GM12878 (cell line): Measurements from ENCODE around the gene NDUFV1. TPM values are rescaled to one million over a fixed set of nuclear protein-coding genes. Genes with fewer than 3 reads are reported as not detected.

Experiments used
- ATAC-seq: fragments of 200-7000 bp; cut with Tn5 transposase; 3 replicates; pipeline ENCODE4 v1.9.1; 2020; ENCODE audit warnings: mild to moderate bottlenecking, moderate library complexity
- BruUV-seq: library from RNA; stranded (reverse); fragments of 400-500 nt; replicated peaks from 2 replicates; lab custom pipeline; 2021; lab: Mats Ljungman, UMichigan
- CTCF ChIA-PET: fragments of 300-600 bp; sonication (Branson Sonifier 250); formaldehyde crosslinking; extraction: SDS; loops from one replicate; lab custom pipeline; 2021; ENCODE audit warnings: inconsistent platforms; lab: Yijun Ruan, JAX
- POLR2A ChIA-PET: fragments of 350-600 bp; formaldehyde crosslinking; extraction: SDS; loops from one replicate; lab custom pipeline; 2021; ENCODE audit warnings: inconsistent platforms; lab: Charles Lee
- RAD21 ChIA-PET: fragments of 300-600 bp; sonication (Branson Sonifier 250); formaldehyde crosslinking; loops from one replicate; lab custom pipeline; 2023; ENCODE audit warnings: antibody characterized with exemption; ENCODE audit not compliant: unreplicated experiment; lab: Charles Lee
- SMC1A ChIA-PET: fragments of 300-600 bp; sonication (Branson Sonifier 250); formaldehyde crosslinking; loops from one replicate; lab custom pipeline; 2023; ENCODE audit not compliant: unreplicated experiment, uncharacterized antibody; lab: Charles Lee
- DNase-seq: peaks from one replicate; pipeline ENCODE4 v3.0.0-alpha.2; 2011; ENCODE audit warnings: low read depth, low spot score
- FAIRE-seq: peaks from 3 replicates; lab custom pipeline; 2011; peaks lifted over from hg19 to GRCh38; lab: Jason Lieb, UNC
- H2AFZ ChIP-seq: 2 replicates; pipeline ENCODE4 v1.6.0; 2011; ENCODE audit warnings: low read depth, low read length, control low read depth; ENCODE audit not compliant: control insufficient read depth
- H3K27ac ChIP-seq: 2 replicates; pipeline ENCODE4 v1.5.1; 2011; ENCODE audit warnings: control low read depth; ENCODE audit not compliant: control insufficient read depth, insufficient read depth
- H3K27me3 ChIP-seq, 2 experiments: replicated peaks in 1 of 2; 2 replicates each; pipeline versions ENCODE4 v1.6.0 to v1.6.1; 2011; ENCODE audit warnings: low read length in 1 of 2; ENCODE audit not compliant: control insufficient read depth in 2 of 2, insufficient read depth in 2 of 2
- H3K36me3 ChIP-seq, 2 experiments: 2 replicates each; pipeline ENCODE4 v1.5.1; 2011; ENCODE audit warnings: low read length in 1 of 2; ENCODE audit not compliant: control insufficient read depth in 2 of 2, insufficient read depth in 2 of 2
- H3K4me1 ChIP-seq: 2 replicates; pipeline ENCODE4 v1.6.1; 2011; ENCODE audit warnings: mild to moderate bottlenecking, low read length, moderate library complexity, mixed read lengths; ENCODE audit not compliant: control insufficient read depth, insufficient read depth
- H3K4me2 ChIP-seq: 2 replicates; pipeline ENCODE4 v1.6.0; 2011; ENCODE audit warnings: control low read depth; ENCODE audit not compliant: control insufficient read depth, insufficient read depth
- H3K4me3 ChIP-seq: fragments of 200-600 bp; sonication (generic); 2 replicates; pipeline ENCODE4 v1.5.1; 2016
- H3K79me2 ChIP-seq: 2 replicates; pipeline ENCODE4 v1.6.0; 2011; ENCODE audit warnings: low read length; ENCODE audit not compliant: control insufficient read depth, insufficient read depth
- H3K9ac ChIP-seq: 2 replicates; pipeline ENCODE4 v1.8.0; 2011; ENCODE audit warnings: low read length, control low read depth, mixed read lengths; ENCODE audit not compliant: control insufficient read depth, insufficient read depth
- H3K9me3 ChIP-seq: replicated peaks from 3 replicates; pipeline ENCODE4 v1.5.1; 2011; ENCODE audit warnings: mild to moderate bottlenecking, low read length; ENCODE audit not compliant: control insufficient read depth, insufficient read depth
- H4K20me1 ChIP-seq: 2 replicates; pipeline ENCODE4 v1.6.0; 2011; ENCODE audit not compliant: control insufficient read depth, insufficient read depth
- BHLHE40 ChIP-seq, 2 experiments: fragments of 450-650 bp in 1 of 2; IDR thresholded peaks; 2 replicates each; pipeline ENCODE4 v1.6.1; 2011 to 2017; ENCODE audit warnings: low read depth in 2 of 2, borderline replicate concordance in 1 of 2, improper control_type of control experiment in 1 of 2, low read length in 1 of 2, mild to moderate bottlenecking in 1 of 2
- CBFB ChIP-seq: IDR thresholded peaks from 2 replicates; pipeline ENCODE4 v1.6.1; 2016; ENCODE audit warnings: antibody characterized with exemption, low read depth
- HDAC2 ChIP-seq: fragments of 200-600 bp; sonication (generic); IDR thresholded peaks from 2 replicates; pipeline ENCODE4 v1.6.1; 2017
- IRF4 ChIP-seq: IDR thresholded peaks from 2 replicates; pipeline ENCODE4 v1.6.1; 2011; ENCODE audit warnings: low read depth, low read length
- NR2C1 ChIP-seq: fragments of 450-650 bp; IDR thresholded peaks from 2 replicates; pipeline ENCODE4 v1.6.1; 2017; ENCODE audit warnings: antibody characterized with exemption, mild to moderate bottlenecking, moderate library complexity
- SMC3 ChIP-seq: IDR thresholded peaks from 2 replicates; pipeline ENCODE4 v1.6.1; 2011; ENCODE audit warnings: low read length, improper control_type of control experiment, borderline replicate concordance
- WGBS: methylation state at CpG from one replicate; pipeline ENCODE4 v1.1.6; 2016; ENCODE audit warnings: low lambda C conversion rate; ENCODE audit not compliant: insufficient replicate concordance, insufficient coverage; ENCODE audit errors: missing lambda C conversion rate; 5-methylcytosine and 5-hydroxymethylcytosine counted together
- in situ Hi-C: fragments of 300-500 bp; cut with MboI; formaldehyde crosslinking; loops from 9 replicates; pipeline ENCODE4 v1.14.3; 2018; ENCODE audit warnings: mixed read lengths
- intact Hi-C: fragments of 100-400 bp; cut with micrococcal nuclease; formaldehyde crosslinking; loops from one replicate; pipeline ENCODE4 v1.14.2; 2022; ENCODE audit not compliant: unreplicated experiment
- polyA plus RNA-seq, 11 experiments: library from polyadenylated mRNA; depleted of rRNA in 4 of 11; unstranded in 6 of 11; stranded (reverse) in 5 of 11; fragments of >200 nt; fragmentation: Nextera tagmentation in 4 of 11; fragmentation: Illumina TruSeq in 1 of 11; extraction: Ambion mirVana in 4 of 11; extraction: Trizol in 1 of 11; gene quantifications; 1 replicate in 1 of 11; 2 replicates in 10 of 11; pipeline versions ENCODE4 v1.2.1 to v1.2.3, GENCODE V29; 2011 to 2016; ENCODE audit warnings: inconsistent platforms in 2 of 11, missing spikeins in 2 of 11, low read depth in 1 of 11
- total RNA-seq, 4 experiments: library from RNA; depleted of rRNA in 3 of 4; stranded (reverse); fragments of >200 nt in 3 of 4; fragmentation: Illumina TruSeq in 1 of 4; extraction: Trizol in 1 of 4; gene quantifications; 2 replicates each; pipeline versions ENCODE4 v1.2.1 to v1.2.3, GENCODE V29; 2013 to 2021

Gene NDUFV1
- total and polyA plus RNA-seq, 10 of the 15 experiments (the other 5 are each of a cell fraction or from before 2014, with no cell fraction given) = 8.2 to 380 (median 231) TPM

DNA sequence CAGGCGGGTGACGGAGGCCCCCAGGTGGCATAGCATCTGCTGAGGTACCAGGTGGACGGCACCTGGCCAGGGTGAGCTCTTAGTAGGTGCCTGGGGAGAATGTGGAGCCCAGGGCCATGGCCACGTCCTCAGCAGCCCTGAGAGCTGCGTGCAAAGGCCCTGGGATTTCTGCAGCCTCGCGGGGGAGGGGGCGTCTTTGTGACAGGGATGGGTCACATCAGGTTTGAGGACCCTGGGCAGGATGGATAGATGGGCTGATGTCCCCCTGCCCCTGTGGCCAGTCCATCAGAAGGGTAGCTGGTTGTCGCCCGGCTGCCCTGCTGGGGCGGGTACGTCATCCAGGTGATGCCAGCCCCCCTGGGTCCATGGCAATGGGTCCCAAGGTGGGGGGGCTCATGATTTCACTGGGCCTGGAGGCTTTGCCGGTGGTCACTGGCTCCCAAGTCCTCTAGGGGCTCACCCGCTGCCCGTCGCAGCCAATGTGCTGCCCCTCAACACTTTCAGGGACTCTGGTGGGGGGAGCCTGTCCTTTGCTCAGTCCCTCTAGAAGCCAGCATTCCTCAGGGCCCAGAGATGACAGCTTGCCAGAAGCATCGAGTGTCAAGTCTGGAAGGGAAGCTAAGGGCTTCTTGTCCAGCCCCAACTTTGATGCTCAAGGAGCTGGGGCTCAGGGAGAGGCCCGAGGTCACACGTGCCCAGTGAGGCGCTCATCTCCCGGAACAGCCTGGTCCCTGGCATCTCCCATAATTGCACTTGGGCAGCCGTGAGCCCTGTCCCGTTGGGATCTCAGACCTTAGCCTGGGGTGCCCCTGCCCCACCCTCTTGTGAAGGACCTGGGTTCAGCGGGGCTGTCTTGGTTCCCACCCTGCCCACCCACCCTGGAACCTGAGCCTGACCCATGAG lies 32.0 kb downstream of the NDUFV1 start:
- SMC1A ChIA-PET = interaction anchor here (0.6 to 1.1 kb wide), 3 partner anchors 20 to 57 kb away, joined by 3 to 9 read pairs (median 3); no protein-coding TSS in a partner anchor

DNA sequence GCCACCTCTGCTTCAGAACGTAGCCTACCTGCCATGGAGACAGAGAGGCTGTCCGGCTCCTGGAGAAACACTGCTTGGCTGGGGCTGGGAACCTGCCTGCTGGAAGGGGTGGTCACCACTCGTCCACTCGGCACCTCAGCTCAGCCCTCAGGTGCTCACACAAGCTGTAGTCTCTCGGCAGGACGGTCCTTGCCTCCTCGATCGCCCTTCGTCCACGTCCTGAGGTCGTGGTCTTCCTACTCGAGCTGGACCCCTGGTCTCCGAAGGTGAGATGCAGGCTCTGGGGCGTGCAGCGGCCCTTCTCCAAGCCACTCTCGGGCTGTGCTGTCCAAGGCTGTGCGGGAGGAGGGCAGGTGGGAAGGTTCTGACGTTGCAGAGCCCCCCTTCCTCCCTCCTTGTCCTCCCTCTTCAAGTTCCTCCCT lies 32.7 kb downstream of the NDUFV1 start, which contains the start of gene TBX10:
TBX10 (minus strand) TSS at position 326 of the 422 bp plus-strand sequence; CDS start at position 35, 291 bp downstream.
- CTCF ChIA-PET = interaction anchor here (0.6 to 4.6 kb wide), 7 partner anchors 9 to 288 kb away, joined by 3 to 26 read pairs (median 3); no protein-coding TSS in a partner anchor
- H2AFZ ChIP-seq = no peak within 1 kb of the TSS; the same call in 1 of the 2 replicates
- FAIRE-seq (no peak), DNase-seq (no peak), ATAC-seq (no peak)
- H3K9me3 ChIP-seq = peaks cover 3% of the 10 kb centered on the region; the same call in 2 of the 3 replicates
- no peak within 1 kb of the TSS for H3K4me3 ChIP-seq
- in situ Hi-C loops (no loop called here), intact Hi-C loops (no loop called here)
- no peaks in the 10 kb centered on the region for H4K20me1 ChIP-seq
- no peaks in the 10 kb centered on the region; a peak in 1 of 4 replicates for H3K27me3 ChIP-seq
- 53% methylated on average over 17 of the region's 18 CpGs for WGBS
- H3K79me2 ChIP-seq = no peaks in the 10 kb centered on the region
- TF ChIP-seq IRF4 (no peak), NR2C1 (no peak), HDAC2 (no peak), SMC3 (no peak)
- BruUV-seq = no TSS peak
- SMC1A ChIA-PET = interaction anchor here (0.9 to 1.1 kb wide), 2 partner anchors 20 to 23 kb away, joined by 3 to 9 read pairs; no protein-coding TSS in a partner anchor
- peaks cover 6% of the 10 kb centered on the region for H3K4me1 ChIP-seq
- RAD21 ChIA-PET = no interaction called here
- H3K27ac ChIP-seq = no peak within 1 kb of the TSS
- H3K4me2 ChIP-seq = no peak within 1 kb of the TSS
- H3K36me3 ChIP-seq = no peaks in the 10 kb centered on the region
- POLR2A ChIA-PET = no interaction called here
- no peak within 1 kb of the TSS for H3K9ac ChIP-seq

More for the DNA sequence above, 32.0 kb downstream of the NDUFV1 start:
- peaks cover 6% of the 10 kb centered on the region for H3K4me1 ChIP-seq
- H3K4me3 ChIP-seq = no peak overlapping the region
- no peak overlapping the region for H3K27ac ChIP-seq
- intact Hi-C loops = no loop called here
- WGBS = 53% methylated on average over 24 of the region's 24 CpGs
- POLR2A ChIA-PET = interaction anchor here (0.6 kb wide), 1 partner anchor 40 kb away, joined by 3 read pairs; no protein-coding TSS in a partner anchor
- DNase-seq (no peak), ATAC-seq (no peak), FAIRE-seq (no peak)
- no peaks in the 10 kb centered on the region for H3K36me3 ChIP-seq
- no TSS peak for BruUV-seq
- H3K9me3 ChIP-seq = no peaks in the 10 kb centered on the region
- TF ChIP-seq BHLHE40 (IDR thresholded peaks at IDR 0.05; ENCODE audit: borderline replicate concordance in 1 of 2, low read depth in 2 of 2, low read length in 1 of 2) = no peak
- TF ChIP-seq CBFB = no peak
- H3K27me3 ChIP-seq = no peaks in the 10 kb centered on the region; a peak in 1 of 4 replicates
- RAD21 ChIA-PET = interaction anchor here (1.7 to 2.2 kb wide), 2 partner anchors 21 to 56 kb away, joined by 5 to 7 read pairs; no protein-coding TSS in a partner anchor
- no peaks in the 10 kb centered on the region for H3K79me2 ChIP-seq
- in situ Hi-C loops = no loop called here
- no peaks in the 10 kb centered on the region for H4K20me1 ChIP-seq
- no peak overlapping the region for H3K4me2 ChIP-seq
- H3K9ac ChIP-seq = no peak overlapping the region
- CTCF ChIA-PET = interaction anchor here (0.6 to 4.6 kb wide), 9 partner anchors 9 to 287 kb away, joined by 3 to 26 read pairs (median 3); partner anchors contain the start of gene NUDT8
- H2AFZ ChIP-seq = no peak overlapping the region
